DOHH2 (cell line): ENCODE measurements around the gene FPR2.

Experiments
- EZH2phosphoT487 ChIP-seq: fragments of 200-600 bp; sonication (generic); IDR thresholded peaks from 2 replicates; pipeline ENCODE4 v1.6.1; 2017; ENCODE audit warnings: borderline replicate concordance, mild to moderate bottlenecking, antibody characterized with exemption, low read length, moderate library complexity, mixed read lengths
- TF ChIP-seq, protein P1 (sequence below): fragments of 200-600 bp; sonication (generic); IDR thresholded peaks from one replicate; pipeline ENCODE4 v1.5.1; 2014; ENCODE audit warnings: antibody characterized with exemption, mild to moderate bottlenecking, low read depth, low read length; ENCODE audit not compliant: poor library complexity, severe bottlenecking

DNA sequence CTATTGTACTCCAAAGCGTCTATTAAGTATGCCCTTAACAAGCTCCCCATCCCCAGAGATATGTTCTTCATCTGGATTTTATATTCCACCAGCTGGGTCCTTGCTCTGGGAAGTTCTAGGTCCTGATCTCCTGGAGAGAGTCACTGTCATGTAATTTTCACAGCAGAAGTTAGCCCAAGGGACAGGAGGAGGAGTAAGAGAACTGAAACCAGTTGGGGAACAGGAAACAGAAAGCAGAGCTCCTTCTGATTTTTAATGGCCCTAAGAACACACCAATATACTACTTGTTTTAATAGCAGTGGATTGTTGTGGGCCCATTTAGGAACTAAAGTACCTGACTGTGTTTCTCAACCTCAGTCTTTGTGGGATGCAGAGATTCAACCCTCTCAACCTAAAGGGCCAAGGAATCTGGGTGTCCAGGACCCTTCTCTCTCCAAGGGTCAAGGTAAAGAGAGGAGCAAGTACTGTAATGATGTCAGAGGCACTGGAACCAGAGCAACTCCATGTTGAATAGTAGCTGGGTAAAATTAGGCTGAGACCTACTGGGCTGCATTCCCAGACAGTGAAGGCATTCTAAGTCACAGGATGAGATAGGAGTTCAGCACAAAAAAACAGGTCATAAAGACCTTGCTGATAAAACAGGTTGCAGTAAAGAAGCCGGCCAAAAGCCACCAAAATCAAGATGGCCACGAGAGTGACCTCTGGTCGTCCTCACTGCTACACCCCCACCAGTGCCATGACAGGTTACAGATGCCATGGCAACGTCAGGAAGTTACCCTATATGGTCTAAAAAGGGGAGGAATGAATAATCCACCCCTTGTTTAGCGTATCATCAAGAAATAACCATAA, 25.9 kb downstream of the FPR2 start:
- TF ChIP-seq, protein P1, sequence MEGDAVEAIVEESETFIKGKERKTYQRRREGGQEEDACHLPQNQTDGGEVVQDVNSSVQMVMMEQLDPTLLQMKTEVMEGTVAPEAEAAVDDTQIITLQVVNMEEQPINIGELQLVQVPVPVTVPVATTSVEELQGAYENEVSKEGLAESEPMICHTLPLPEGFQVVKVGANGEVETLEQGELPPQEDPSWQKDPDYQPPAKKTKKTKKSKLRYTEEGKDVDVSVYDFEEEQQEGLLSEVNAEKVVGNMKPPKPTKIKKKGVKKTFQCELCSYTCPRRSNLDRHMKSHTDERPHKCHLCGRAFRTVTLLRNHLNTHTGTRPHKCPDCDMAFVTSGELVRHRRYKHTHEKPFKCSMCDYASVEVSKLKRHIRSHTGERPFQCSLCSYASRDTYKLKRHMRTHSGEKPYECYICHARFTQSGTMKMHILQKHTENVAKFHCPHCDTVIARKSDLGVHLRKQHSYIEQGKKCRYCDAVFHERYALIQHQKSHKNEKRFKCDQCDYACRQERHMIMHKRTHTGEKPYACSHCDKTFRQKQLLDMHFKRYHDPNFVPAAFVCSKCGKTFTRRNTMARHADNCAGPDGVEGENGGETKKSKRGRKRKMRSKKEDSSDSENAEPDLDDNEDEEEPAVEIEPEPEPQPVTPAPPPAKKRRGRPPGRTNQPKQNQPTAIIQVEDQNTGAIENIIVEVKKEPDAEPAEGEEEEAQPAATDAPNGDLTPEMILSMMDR: no peak
- TF ChIP-seq EZH2phosphoT487: no peak
